Psoas muscle (tissue), 8 donors: ENCODE measurements around the gene ATRAID. TPM values are rescaled to one million over a fixed set of nuclear protein-coding genes. Genes with fewer than 3 reads are reported as not detected.

ENCODE experiments used
- ATAC-seq, 4 donors: fragments of 200-7000 bp; cut with Tn5 transposase; one replicate each; pipeline ENCODE4 v1.9.1; 2020; ENCODE audit warnings: moderate library complexity in 3 of 4, mild to moderate bottlenecking in 2 of 4
- DNase-seq, 2 donors: peaks; one replicate each; pipeline ENCODE4 v3.0.0-alpha.2; 2020
- H3K27ac ChIP-seq: fragments of 200-600 bp; one replicate; pipeline ENCODE4 v1.8.0; 2022
- H3K27me3 ChIP-seq, 3 donors: fragments of 200-600 bp in 1 of 3; one replicate each; pipeline versions ENCODE4 v1.6.1 to v1.8.0; 2013 to 2022; ENCODE audit warnings: low read length in 2 of 3, mild to moderate bottlenecking in 2 of 3, moderate library complexity in 1 of 3; ENCODE audit not compliant: insufficient read depth in 3 of 3
- H3K36me3 ChIP-seq, 2 donors: fragments of 200-600 bp in 1 of 2; one replicate each; pipeline versions ENCODE4 v1.6.1 to v1.8.0; 2013 to 2022; ENCODE audit warnings: low read depth in 1 of 2, mild to moderate bottlenecking in 1 of 2, moderate library complexity in 1 of 2; ENCODE audit not compliant: insufficient read depth in 1 of 2
- H3K4me1 ChIP-seq: fragments of 200-600 bp; one replicate; pipeline ENCODE4 v1.8.0; 2022
- H3K4me3 ChIP-seq: fragments of 200-600 bp; one replicate; pipeline ENCODE4 v1.8.0; 2022; ENCODE audit warnings: mild to moderate bottlenecking
- H3K9me3 ChIP-seq: fragments of 200-600 bp; one replicate; pipeline ENCODE4 v1.8.0; 2022
- CTCF ChIP-seq: fragments of 200-600 bp; IDR thresholded peaks from one replicate; pipeline ENCODE4 v1.8.0; 2022; ENCODE audit warnings: antibody characterized with exemption
- WGBS, 3 donors: extraction: QIAGEN DNeasy Blood & Tissue Kit; methylation state at CpG; one replicate each; pipeline versions ENCODE4 v1.1.6 to v1.1.7; 2013; 5-methylcytosine and 5-hydroxymethylcytosine counted together
- intact Hi-C, 2 donors: fragments of 100-400 bp; cut with DNase I; formaldehyde crosslinking; loops; one replicate each; pipeline versions ENCODE4 v1.11.0 to v1.14.2; 2022
- polyA plus RNA-seq, 3 donors: library from polyadenylated mRNA; stranded (reverse); fragments of 200-250 nt; gene quantifications; one replicate each; pipeline ENCODE4 v1.2.3, GENCODE V29; 2013
- total RNA-seq, 4 donors: library from RNA; stranded (reverse); fragmentation: NEBNext Ultra II Directional in 2 of 4; extraction: Animal tissue kit (Norgen Biotek cat#: 25700) in 2 of 4; gene quantifications; one replicate each; pipeline versions ENCODE4 v1.2.1 to v1.2.4, GENCODE V29; 2021 to 2023
- donor health status: healthy with polysubstance abuse.
- donor health status: DM: no; HTN: no; CAD: no; lungs with moderate emphysema.
- donor health status: Bipolar disorder and iron deficiency.
- donor health status: healthy.
- donor health status: DM: yes; HTN: yes; CAD: no.
- donor health status: DM: no; HTN: no; CAD: no.
- donor health status: DM: no; HTN: no; CAD: no.
- donor health status: DM: yes; HTN: yes; CAD: no.

Gene ATRAID
- total and polyA plus RNA-seq, 7 donors = 87.1 to 188 (median 101) TPM

GRCh38 chr2:27184115-27184514 lies 27.7 kb upstream of the ATRAID start:
- peak in 1 of 2 donors; percentile 47 for DNase-seq
- no peak for TF ChIP-seq CTCF

GRCh38 chr2:27185331-27186026 lies 26.4 kb upstream of the ATRAID start:
- peak; percentile 89 to 94 (median 90) for ATAC-seq
- intact Hi-C loops = no loop called here
- peak; percentile 61 to 75 for DNase-seq
- H3K4me3 ChIP-seq = peak overlapping the region; percentile 10
- no peak for TF ChIP-seq CTCF
- WGBS, 3 donors = 17 to 23% (median 21%) methylated on average over 6 of the region's 6 CpGs
- H3K27me3 ChIP-seq = no peaks in the 10 kb centered on the region
- H3K36me3 ChIP-seq = no peaks in the 10 kb centered on the region
- peak overlapping the region; percentile 77 for H3K27ac ChIP-seq
- H3K9me3 ChIP-seq = no peaks in the 10 kb centered on the region
- peaks cover 31% of the 10 kb centered on the region for H3K4me1 ChIP-seq

More at GRCh38 chr2:27184115-27184514, 27.7 kb upstream of the ATRAID start:
- no peaks in the 10 kb centered on the region for H3K9me3 ChIP-seq
- H3K27me3 ChIP-seq = no peaks in the 10 kb centered on the region
- ATAC-seq = peak; percentile 43 to 57 (median 48)
- no peak overlapping the region for H3K4me3 ChIP-seq
- peak overlapping the region; percentile 77 for H3K27ac ChIP-seq
- H3K4me1 ChIP-seq = peaks cover 31% of the 10 kb centered on the region
- 57 to 62% (median 59%) methylated on average over 4 of the region's 4 CpGs for WGBS, 3 donors
- intact Hi-C loops = no loop called here
- H3K36me3 ChIP-seq = no peaks in the 10 kb centered on the region

- Histone ChIP-seq H3K36me3 (no peaks in the 10 kb centered on the region), H3K9me3 (no peaks in the 10 kb centered on the region), H3K27ac (peak overlapping the region; percentile 77), H3K27me3 (no peaks in the 10 kb centered on the region), H3K4me1 (peaks cover 31% of the 10 kb centered on the region), H3K4me3 (no peak overlapping the region)
- ATAC-seq (peak; percentile 58 to 76 (median 74)), DNase-seq (no peak)
- TF ChIP-seq CTCF = no peak
- 41 to 49% (median 44%) methylated on average over 6 of the region's 6 CpGs for WGBS, 3 donors
- intact Hi-C loops = no loop called here
Observed at GRCh38 chr2:27186613-27187345, 25.1 kb upstream of the ATRAID start.

GRCh38 chr2:27189989-27190388 lies 21.9 kb upstream of the ATRAID start:
- no peaks in the 10 kb centered on the region for H3K27me3 ChIP-seq
- no peaks in the 10 kb centered on the region for H3K36me3 ChIP-seq
- no peak overlapping the region for H3K27ac ChIP-seq
- WGBS, 3 donors = 86 to 90% (median 88%) methylated on average over 8 of the region's 8 CpGs
- H3K4me3 ChIP-seq = no peak overlapping the region
- DNase-seq (no peak), ATAC-seq (no peak)
- no peak for TF ChIP-seq CTCF
- intact Hi-C loops = loop anchor here in 1 of 2 donors (5.0 kb wide), 1 partner anchor 93 kb away; no protein-coding TSS in a partner anchor
- no peaks in the 10 kb centered on the region for H3K9me3 ChIP-seq
- H3K4me1 ChIP-seq = peaks cover 21% of the 10 kb centered on the region
